ENCODE results near the gene ZNF561. TPM values are rescaled to one million over a fixed set of nuclear protein-coding genes. Genes with fewer than 3 reads are reported as not detected.
A peak's percentile ranks its signal among the peaks of the same experiment; 100 is the strongest.

ZNF561 gene
- total RNA-seq, 6 experiments from 2014 or later: 25.0 to 31.6 (median 26.3) TPM

- peaks cover 53% of the 10 kb centered on the region for H3K9me3 Mint-ChIP-seq
- H3K27ac Mint-ChIP-seq: no peak overlapping the region
- peaks cover 74% of the 10 kb centered on the region for H3K36me3 Mint-ChIP-seq (ENCODE audit: low read depth)
- TF ChIP-seq CTCF (IDR thresholded peaks at IDR 0.05): no peak
- no peaks in the 10 kb centered on the region for H3K27me3 Mint-ChIP-seq (ENCODE audit: insufficient read depth)
- H3K4me3 Mint-ChIP-seq: no peak overlapping the region
- no peak for DNase-seq
- H3K4me1 Mint-ChIP-seq (ENCODE audit: low read depth): no peaks in the 10 kb centered on the region
Observed at GRCh38 chr19:9650345-9650744, 29.3 kb upstream of the ZNF561 start.

- Mint-ChIP-seq H3K4me3 (no peak overlapping the region), H3K27me3 (ENCODE audit: insufficient read depth) (no peaks in the 10 kb centered on the region), H3K36me3 (ENCODE audit: low read depth) (peaks cover 52% of the 10 kb centered on the region), H3K9me3 (peaks cover 7% of the 10 kb centered on the region; the same call in 1 of the 2 replicates), H3K4me1 (ENCODE audit: low read depth) (no peaks in the 10 kb centered on the region), H3K27ac (no peak overlapping the region)
- 0 out of 2 replicates have a peak, but pooled peaks have one; percentile 2 for TF ChIP-seq CTCF (IDR thresholded peaks at IDR 0.05)
- DNase-seq: no peak
Observed at GRCh38 chr19:9645472-9645871, 24.4 kb upstream of the ZNF561 start.

- Mint-ChIP-seq H3K9me3 (peaks cover 3% of the 10 kb centered on the region; the same call in 1 of the 2 replicates), H3K4me3 (no peak overlapping the region), H3K27ac (no peak overlapping the region), H3K27me3 (ENCODE audit: insufficient read depth) (no peaks in the 10 kb centered on the region), H3K4me1 (ENCODE audit: low read depth) (no peaks in the 10 kb centered on the region), H3K36me3 (ENCODE audit: low read depth) (peaks cover 43% of the 10 kb centered on the region)
- no peak for DNase-seq
- TF ChIP-seq CTCF (IDR thresholded peaks at IDR 0.05): no peak
Observed at GRCh38 chr19:9644472-9644871, 23.4 kb upstream of the ZNF561 start.

GRCh38 chr19:9641810-9642209 is 20.8 kb upstream of the ZNF561 start:
- H3K27me3 Mint-ChIP-seq (ENCODE audit: insufficient read depth): no peaks in the 10 kb centered on the region
- no peaks in the 10 kb centered on the region for H3K4me1 Mint-ChIP-seq (ENCODE audit: low read depth)
- no peak overlapping the region for H3K27ac Mint-ChIP-seq
- no peak for TF ChIP-seq CTCF (IDR thresholded peaks at IDR 0.05)
- H3K36me3 Mint-ChIP-seq (ENCODE audit: low read depth): peaks cover 32% of the 10 kb centered on the region
- no peak overlapping the region for H3K4me3 Mint-ChIP-seq
- no peak for DNase-seq
- H3K9me3 Mint-ChIP-seq: peaks cover 3% of the 10 kb centered on the region; the same call in 1 of the 2 replicates

- peaks cover 27% of the 10 kb centered on the region for H3K36me3 Mint-ChIP-seq (ENCODE audit: low read depth)
- H3K4me3 Mint-ChIP-seq: no peak overlapping the region
- H3K9me3 Mint-ChIP-seq: peaks cover 3% of the 10 kb centered on the region; the same call in 1 of the 2 replicates
- TF ChIP-seq CTCF (IDR thresholded peaks at IDR 0.05): no peak
- no peak for DNase-seq
- no peaks in the 10 kb centered on the region for H3K27me3 Mint-ChIP-seq (ENCODE audit: insufficient read depth)
- H3K27ac Mint-ChIP-seq: no peak overlapping the region
- no peaks in the 10 kb centered on the region for H3K4me1 Mint-ChIP-seq (ENCODE audit: low read depth)
Observed at GRCh38 chr19:9640956-9641355, 19.9 kb upstream of the ZNF561 start.

GRCh38 chr19:9636018-9636417 is 15.0 kb upstream of the ZNF561 start:
- no peak for TF ChIP-seq CTCF (IDR thresholded peaks at IDR 0.05)
- no peak overlapping the region for H3K4me3 Mint-ChIP-seq
- H3K4me1 Mint-ChIP-seq (ENCODE audit: low read depth): no peaks in the 10 kb centered on the region
- peaks cover 23% of the 10 kb centered on the region for H3K36me3 Mint-ChIP-seq (ENCODE audit: low read depth)
- DNase-seq: no peak
- H3K27ac Mint-ChIP-seq: no peak overlapping the region
- H3K9me3 Mint-ChIP-seq: no peaks in the 10 kb centered on the region
- H3K27me3 Mint-ChIP-seq (ENCODE audit: insufficient read depth): no peaks in the 10 kb centered on the region

All from HFFc6 (cell line).